NT2/D1 (cell line): Measurements from ENCODE around the gene C17orf58.

Experiments used
- YY1 ChIP-seq: IDR thresholded peaks from 2 replicates; pipeline ENCODE4 v1.6.1; 2011; ENCODE audit not compliant: insufficient read length, insufficient read depth
- ZNF274 ChIP-seq: IDR thresholded peaks from 2 replicates; pipeline ENCODE4 v1.6.1; 2011; ENCODE audit warnings: mild to moderate bottlenecking, low read depth, low read length

DNA sequence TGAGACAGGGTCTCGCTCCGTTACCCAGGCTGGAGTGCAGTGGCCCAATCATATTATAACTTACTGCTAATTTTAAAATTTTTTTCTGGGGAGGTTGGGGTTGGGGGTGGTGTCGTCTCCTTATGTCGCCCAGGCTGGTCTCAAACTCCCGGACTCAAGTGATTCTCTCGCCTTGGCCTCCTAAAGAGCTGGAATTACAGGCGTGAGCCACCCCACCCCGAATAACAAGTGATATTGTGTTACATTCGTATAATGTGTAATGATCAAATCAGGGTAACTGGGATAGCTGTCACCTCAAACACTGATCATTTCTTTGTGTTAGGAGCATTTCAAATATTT lies 23.0 kb upstream of the C17orf58 start:
- TF ChIP-seq YY1, result no peak
- no peak for TF ChIP-seq ZNF274
